ENCODE results near the gene CDK2AP2. TPM values are rescaled to one million over a fixed set of nuclear protein-coding genes. Genes with fewer than 3 reads are reported as not detected.

Gene CDK2AP2
- total and polyA plus RNA-seq, 2 donors (not counting 1 experiment from before 2014, with no cell fraction given) = 62.7 to 112 TPM

GRCh38 chr11:67494371-67495233 lies 13.4 kb downstream of the CDK2AP2 start:
- H3K27ac Mint-ChIP-seq = no peak overlapping the region
- H3K27me3 Mint-ChIP-seq = no peaks in the 10 kb centered on the region
- DNase-seq (no peak), ATAC-seq (ENCODE audit: low read depth) (no peak)
- no peaks in the 10 kb centered on the region for H3K27me3 ChIP-seq (replicated peaks in 1 of 4; ENCODE audit: control extremely low read depth in 1 of 4, control insufficient read depth in 3 of 4, insufficient read depth in 4 of 4, low read length in 3 of 4)
- intact Hi-C loops (cut with micrococcal nuclease) = no loop called here
- ChIA-PET CTCF (no interaction called here), POLR2A (no interaction called here)
- H3K4me1 ChIP-seq (ENCODE audit: control insufficient read depth in 2 of 2, insufficient read depth in 2 of 2, low read length in 2 of 2) = no peaks in the 10 kb centered on the region
- H3K4me3 Mint-ChIP-seq = no peak overlapping the region
- peaks cover 12% of the 10 kb centered on the region for H3K79me2 ChIP-seq (ENCODE audit: control insufficient read depth, insufficient read depth, low read length)
- H3K4me2 ChIP-seq (replicated peaks; ENCODE audit: low read depth, low read length, poor library complexity, severe bottlenecking) = no peak overlapping the region
- H3K9me3 ChIP-seq (ENCODE audit: control extremely low read depth in 1 of 3, control insufficient read depth in 2 of 3, insufficient read depth in 1 of 3, low read length in 2 of 3) = no peaks in the 10 kb centered on the region
- H3K9ac ChIP-seq (ENCODE audit: low read length) = no peak overlapping the region
- no peak overlapping the region for H3K27ac ChIP-seq (ENCODE audit: low read length in 2 of 2)
- 98% methylated on average over 39 of the region's 59 CpGs for WGBS (ENCODE audit: insufficient coverage)
- H2AFZ ChIP-seq (ENCODE audit: insufficient read depth, low read depth, low read length, poor library complexity, severe bottlenecking) = no peak overlapping the region
- TF ChIP-seq EZH2 (IDR thresholded peaks at IDR 0.05; ENCODE audit: borderline replicate concordance, insufficient read depth, low read depth, low read length, poor library complexity, severe bottlenecking) = no peak
- TF ChIP-seq CTCF (IDR thresholded peaks at IDR 0.05) = no peak
- H3K9me3 Mint-ChIP-seq (ENCODE audit: insufficient read depth) = no peaks in the 10 kb centered on the region
- H3K4me3 ChIP-seq (ENCODE audit: control extremely low read depth in 1 of 5, extremely low read depth in 1 of 5, insufficient read depth in 1 of 5, low read depth in 2 of 5, low read length in 4 of 5) = no peak overlapping the region
- peaks cover 0 to 86% of the 10 kb centered on the region in 2 experiments for H3K36me3 ChIP-seq (replicated peaks in 1 of 2; ENCODE audit: control extremely low read depth in 1 of 2, control insufficient read depth in 1 of 2, extremely low read depth in 1 of 2, insufficient read depth in 2 of 2, low read length in 1 of 2)
- peaks cover 45% of the 10 kb centered on the region for H4K20me1 ChIP-seq (ENCODE audit: control insufficient read depth, insufficient read depth, low read length, poor library complexity, severe bottlenecking)
- peaks cover 2% of the 10 kb centered on the region for H3K4me1 Mint-ChIP-seq
